Activated T-cell treated with anti-CD3 and anti-CD28 coated beads for 48 hours (primary cell): ENCODE measurements around the gene PTP4A2.
"Not testable (repeated sequence)": the region's sequence is repeated elsewhere in the genome, so short reads cannot be mapped to it uniquely, and the experiment has no call there.

ENCODE experiments used
- DNase-seq: peaks from one replicate; pipeline ENCODE4 v3.0.0-alpha.2; 2020; ENCODE audit warnings: low read depth

Gene PTP4A2

GRCh38 chr1:31924839-31925238, 13.3 kb downstream of the PTP4A2 start:
- no peak for DNase-seq

- no peak for DNase-seq
These were observed 14.2 kb downstream of the PTP4A2 start for GRCh38 chr1:31923901-31924535.

GRCh38 chr1:31920956-31921355, 17.2 kb downstream of the PTP4A2 start:
- no peak for DNase-seq

GRCh38 chr1:31919591-31919990, 18.6 kb downstream of the PTP4A2 start:
- DNase-seq, result no peak

- DNase-seq, result no peak
These were observed 22.7 kb downstream of the PTP4A2 start for GRCh38 chr1:31915438-31915837.

GRCh38 chr1:31913968-31914367, 24.2 kb downstream of the PTP4A2 start:
- DNase-seq, result no peak

GRCh38 chr1:31912839-31913239, 25.3 kb downstream of the PTP4A2 start:
- no peak for DNase-seq

- DNase-seq, result no peak
These were observed 26.0 kb downstream of the PTP4A2 start for GRCh38 chr1:31911994-31912780.

- no peak for DNase-seq
These were observed 27.2 kb downstream of the PTP4A2 start for GRCh38 chr1:31910933-31911332.

GRCh38 chr1:31909691-31910090, 28.5 kb downstream of the PTP4A2 start:
- DNase-seq, result no peak

GRCh38 chr1:31906557-31906956, 31.6 kb downstream of the PTP4A2 start:
- DNase-seq, result no peak

- DNase-seq, result no peak
These were observed 32.5 kb downstream of the PTP4A2 start for GRCh38 chr1:31905681-31906080.

- no peak for DNase-seq
These were observed 33.1 kb downstream of the PTP4A2 start for GRCh38 chr1:31905093-31905509.

GRCh38 chr1:31904339-31905092, 33.7 kb downstream of the PTP4A2 start:
- DNase-seq, result no peak

- DNase-seq, result no peak
These were observed 35.7 kb downstream of the PTP4A2 start for GRCh38 chr1:31902510-31902860.

- no peak for DNase-seq
These were observed 36.2 kb downstream of the PTP4A2 start for GRCh38 chr1:31901838-31902509.

- DNase-seq, result no peak
These were observed 37.4 kb downstream of the PTP4A2 start for GRCh38 chr1:31900790-31901189.

- no peak for DNase-seq
These were observed 40.6 kb downstream of the PTP4A2 start for GRCh38 chr1:31897526-31898100.

- DNase-seq, result not testable (repeated sequence)
These were observed 42.5 kb downstream of the PTP4A2 start for GRCh38 chr1:31895474-31896198.

- DNase-seq, result peak; percentile 38
These were observed 46.9 kb downstream of the PTP4A2 start for GRCh38 chr1:31891280-31891679.

GRCh38 chr1:31888291-31888690, 49.9 kb downstream of the PTP4A2 start:
- DNase-seq, result no peak
